SK-N-SH (cell line): ENCODE data around the gene CDH24. TPM values are rescaled to one million over a fixed set of nuclear protein-coding genes. Genes with fewer than 3 reads are reported as not detected.

ENCODE experiments used
- CTCF ChIA-PET: fragments of 300-600, 350-600 bp; formaldehyde crosslinking; extraction: SDS; loops from one replicate; lab custom pipeline; 2021; lab: Yijun Ruan, JAX
- POLR2A ChIA-PET: fragments of 350-600 bp; sonication (Branson Sonifier 250); formaldehyde crosslinking; extraction: SDS; loops from one replicate; lab custom pipeline; 2020; ENCODE audit warnings: antibody characterized with exemption, inconsistent platforms; lab: Yijun Ruan, JAX
- DNase-seq: peaks from one replicate; pipeline ENCODE4 v3.0.0; 2012
- H2AFZ ChIP-seq: fragments of 200-600 bp; sonication (generic); 2 replicates; pipeline ENCODE4 v1.8.1; 2016; ENCODE audit warnings: antibody characterized with exemption, mild to moderate bottlenecking, low read depth
- H3F3A ChIP-seq: fragments of 200-600 bp; sonication (generic); replicated peaks from 2 replicates; pipeline ENCODE3; 2016; ENCODE audit warnings: antibody characterized with exemption, mild to moderate bottlenecking; ENCODE audit not compliant: insufficient read depth
- H3K27ac ChIP-seq, 2 experiments: fragments of 200-500 bp in 1 of 2; fragments of 200-600 bp in 1 of 2; sonication (Bioruptor generic) in 1 of 2; sonication (generic), shearing (Covaris generic) in 1 of 2; 2 replicates each; pipeline versions ENCODE4 v1.5.1 to v1.6.1; 2014 to 2016; ENCODE audit warnings: low read depth in 2 of 2, inconsistent platforms in 1 of 2, low read length in 1 of 2, mild to moderate bottlenecking in 1 of 2, mixed read lengths in 1 of 2
- H3K27me3 ChIP-seq: fragments of 200-600 bp; sonication (generic), shearing (Covaris generic); 2 replicates; pipeline ENCODE4 v1.6.1; 2016; ENCODE audit warnings: mixed run types; ENCODE audit not compliant: insufficient read depth
- H3K36me3 ChIP-seq, 2 experiments: fragments of 200-500 bp in 1 of 2; fragments of 200-600 bp in 1 of 2; sonication (Bioruptor generic) in 1 of 2; sonication (generic) in 1 of 2; replicated peaks in 1 of 2; 2 replicates each; pipeline versions ENCODE3 to v1.5.1; 2014 to 2016; ENCODE audit warnings: low read length in 1 of 2, mild to moderate bottlenecking in 1 of 2; ENCODE audit not compliant: insufficient read depth in 2 of 2, control insufficient read depth in 1 of 2
- H3K4me1 ChIP-seq, 2 experiments: fragments of 200-500 bp in 1 of 2; fragments of 200-600 bp in 1 of 2; sonication (Bioruptor generic) in 1 of 2; sonication (generic), shearing (Covaris generic) in 1 of 2; 2 replicates each; pipeline versions ENCODE4 v1.5.1 to v1.6.1; 2014 to 2016; ENCODE audit warnings: low read depth in 1 of 2, low read length in 1 of 2, mixed run types in 1 of 2; ENCODE audit not compliant: insufficient read depth in 2 of 2, control insufficient read depth in 1 of 2
- H3K4me2 ChIP-seq: fragments of 200-600 bp; sonication (generic), shearing (Covaris generic); 2 replicates; pipeline ENCODE4 v1.6.1; 2017; ENCODE audit warnings: mixed run types
- H3K4me3 ChIP-seq, 2 experiments: fragments of 200-500 bp in 1 of 2; fragments of 200-600 bp in 1 of 2; sonication (Bioruptor generic) in 1 of 2; sonication (generic), shearing (Covaris generic) in 1 of 2; 2 replicates each; pipeline versions ENCODE4 v1.5.1 to v1.8.1; 2014 to 2016; ENCODE audit warnings: low read depth in 2 of 2, inconsistent platforms in 1 of 2, low read length in 1 of 2, mild to moderate bottlenecking in 1 of 2, mixed read lengths in 1 of 2, moderate library complexity in 1 of 2
- H3K79me2 ChIP-seq: fragments of 200-600 bp; sonication (generic); 2 replicates; pipeline ENCODE4 v1.8.1; 2017; ENCODE audit warnings: mild to moderate bottlenecking; ENCODE audit not compliant: insufficient read depth
- H3K9ac ChIP-seq: fragments of 200-600 bp; sonication (generic); 2 replicates; pipeline ENCODE4 v1.6.1; 2017; ENCODE audit warnings: mixed run types
- H3K9me2 ChIP-seq: fragments of 200-600 bp; sonication (generic); 2 replicates; pipeline ENCODE4 v1.6.1; 2017; ENCODE audit warnings: mixed run types
- H3K9me3 ChIP-seq: fragments of 200-600 bp; sonication (generic); 2 replicates; pipeline ENCODE4 v1.6.1; 2017; ENCODE audit warnings: mixed run types, mild to moderate bottlenecking, moderate library complexity
- H4K20me1 ChIP-seq: fragments of 200-600 bp; sonication (generic); 2 replicates; pipeline ENCODE4 v1.6.1; 2017; ENCODE audit warnings: mild to moderate bottlenecking, mixed run types; ENCODE audit not compliant: insufficient read depth
- EZH2phosphoT487 ChIP-seq: fragments of 200-600 bp; sonication (generic); IDR thresholded peaks from 2 replicates; pipeline ENCODE4 v1.6.1; 2017; ENCODE audit warnings: low read depth, mixed run types, mild to moderate bottlenecking, antibody characterized with exemption, moderate library complexity, borderline replicate concordance
- WGBS: methylation state at CpG from one replicate; pipeline ENCODE4 v1.1.6; 2017; ENCODE audit warnings: low lambda C conversion rate; 5-methylcytosine and 5-hydroxymethylcytosine counted together
- polyA plus RNA-seq, 3 experiments: library from polyadenylated mRNA; depleted of rRNA; stranded (reverse); fragments of >200 nt; gene quantifications; 2 replicates each; pipeline ENCODE4 v1.2.3, GENCODE V29; 2012

CDH24 gene
- polyA plus RNA-seq, 1 of the 3 experiments (the other 2 are of a cell fraction): 30.8 TPM

GRCh38 chr14:22997676-22998323, 59.5 kb downstream of the CDH24 start:
- no peaks in the 10 kb centered on the region for H3K9me3 ChIP-seq
- POLR2A ChIA-PET: interaction anchor here (2.8 to 3.5 kb wide), 2 partner anchors 9 to 58 kb away, joined by 15 to 20 read pairs; no protein-coding TSS in a partner anchor
- no peaks in the 10 kb centered on the region for H3K9me2 ChIP-seq
- no peak overlapping the region for H2AFZ ChIP-seq
- WGBS: 84% methylated on average over 9 of the region's 9 CpGs
- CTCF ChIA-PET: interaction anchor here (1.1 to 34.9 kb wide), 6 partner anchors 10 to 68 kb away, joined by 3 to 1566 read pairs (median 32); partner anchors contain the start of genes AJUBA, CDH24 and PSMB11
- no peak overlapping the region for H3K4me3 ChIP-seq
- no peak overlapping the region for H3K4me2 ChIP-seq
- no peaks in the 10 kb centered on the region for H4K20me1 ChIP-seq
- no peak for TF ChIP-seq EZH2phosphoT487
- no peaks in the 10 kb centered on the region for H3K36me3 ChIP-seq
- H3K79me2 ChIP-seq: no peaks in the 10 kb centered on the region
- H3K27me3 ChIP-seq: no peaks in the 10 kb centered on the region
- no peak overlapping the region; a peak in 1 of 4 replicates for H3K27ac ChIP-seq
- DNase-seq: peak; percentile 9
- H3F3A ChIP-seq: peaks cover 4% of the 10 kb centered on the region
- H3K9ac ChIP-seq: no peak overlapping the region
- peaks cover 4 to 25% of the 10 kb centered on the region in 2 experiments; a peak in 3 of 4 replicates for H3K4me1 ChIP-seq

Other genes with a start within 250 kb of the CDH24 start
- gene SLC7A7, start 242.1 kb downstream of the CDH24 start, polyA plus RNA-seq (2012; rRNA removed): 0.19 and 0.30 TPM in 2 replicates
- gene MRPL52, start 227.6 kb downstream of the CDH24 start, polyA plus RNA-seq (2012; rRNA removed): 80.8 and 116 TPM in 2 replicates
- gene MMP14, start 220.9 kb downstream of the CDH24 start, polyA plus RNA-seq (2012; rRNA removed): 139 and 142 TPM in 2 replicates
- gene LRP10, start 185.8 kb downstream of the CDH24 start, polyA plus RNA-seq (2012; rRNA removed): 87.8 and 117 TPM in 2 replicates
- gene REM2, start 174.3 kb downstream of the CDH24 start, polyA plus RNA-seq (2012; rRNA removed): 0.26 and 0.36 TPM in 2 replicates
- 52.4 and 65.5 TPM in 2 replicates for gene RBM23, start 138.4 kb downstream of the CDH24 start, polyA plus RNA-seq (2012; rRNA removed)
- 132 and 174 TPM in 2 replicates for gene PRMT5, start 128.1 kb downstream of the CDH24 start, polyA plus RNA-seq (2012; rRNA removed)
- gene HAUS4, start 100.4 kb downstream of the CDH24 start, polyA plus RNA-seq (2012; rRNA removed): 25.0 and 27.3 TPM in 2 replicates
- 24.4 and 36.2 TPM in 2 replicates for gene AJUBA, start 75.0 kb downstream of the CDH24 start, polyA plus RNA-seq (2012; rRNA removed)
- gene C14orf93, start 47.4 kb downstream of the CDH24 start, polyA plus RNA-seq (2012; rRNA removed): 9.1 and 9.5 TPM in 2 replicates
- 337 and 401 TPM in 2 replicates for gene PSMB5, start 22.6 kb downstream of the CDH24 start, polyA plus RNA-seq (2012; rRNA removed)
- not detected in 2 replicates for gene PSMB11, start 15.3 kb downstream of the CDH24 start, polyA plus RNA-seq (2012; rRNA removed)
- 159 and 195 TPM in 2 replicates for gene ACIN1, start 37.6 kb upstream of the CDH24 start, polyA plus RNA-seq (2012; rRNA removed)
- 55.2 and 73.3 TPM in 2 replicates for gene C14orf119, start 38.0 kb upstream of the CDH24 start, polyA plus RNA-seq (2012; rRNA removed)
- not detected in 2 replicates for gene CIROP, start 47.5 kb upstream of the CDH24 start, polyA plus RNA-seq (2012; rRNA removed)
- gene CEBPE, start 61.7 kb upstream of the CDH24 start, polyA plus RNA-seq (2012; rRNA removed): not detected in 2 replicates
- 0.96 and 1.4 TPM in 2 replicates for gene SLC7A8, start 126.1 kb upstream of the CDH24 start, polyA plus RNA-seq (2012; rRNA removed)
- not detected in 2 replicates for gene RNF212B, start 180.4 kb upstream of the CDH24 start, polyA plus RNA-seq (2012; rRNA removed)
- gene HOMEZ, start 228.6 kb upstream of the CDH24 start, polyA plus RNA-seq (2012; rRNA removed): 7.7 and 8.7 TPM in 2 replicates
- gene PPP1R3E, start 245.3 kb upstream of the CDH24 start, polyA plus RNA-seq (2012; rRNA removed): 6.6 and 7.4 TPM in 2 replicates
- gene BCL2L2, start 249.3 kb upstream of the CDH24 start, polyA plus RNA-seq (2012; rRNA removed): 30.6 and 49.4 TPM in 2 replicates